ENCODE measurements around the gene GLT8D1.

Gene GLT8D1

GRCh38 chr3:52715714-52716305, 10.2 kb upstream of the GLT8D1 start:
- peak overlapping the region in 1 of 3 experiments; percentile 9 for H3K4me3 Mint-ChIP-seq
- H3K9me3 Mint-ChIP-seq: peaks cover 9% of the 10 kb centered on the region
- H3K4me1 Mint-ChIP-seq: no peaks in the 10 kb centered on the region
- H3K36me3 Mint-ChIP-seq (ENCODE audit: low read depth): peaks cover 57% of the 10 kb centered on the region
- H3K27me3 Mint-ChIP-seq (ENCODE audit: low read depth): no peaks in the 10 kb centered on the region
- TF ChIP-seq, protein P1, sequence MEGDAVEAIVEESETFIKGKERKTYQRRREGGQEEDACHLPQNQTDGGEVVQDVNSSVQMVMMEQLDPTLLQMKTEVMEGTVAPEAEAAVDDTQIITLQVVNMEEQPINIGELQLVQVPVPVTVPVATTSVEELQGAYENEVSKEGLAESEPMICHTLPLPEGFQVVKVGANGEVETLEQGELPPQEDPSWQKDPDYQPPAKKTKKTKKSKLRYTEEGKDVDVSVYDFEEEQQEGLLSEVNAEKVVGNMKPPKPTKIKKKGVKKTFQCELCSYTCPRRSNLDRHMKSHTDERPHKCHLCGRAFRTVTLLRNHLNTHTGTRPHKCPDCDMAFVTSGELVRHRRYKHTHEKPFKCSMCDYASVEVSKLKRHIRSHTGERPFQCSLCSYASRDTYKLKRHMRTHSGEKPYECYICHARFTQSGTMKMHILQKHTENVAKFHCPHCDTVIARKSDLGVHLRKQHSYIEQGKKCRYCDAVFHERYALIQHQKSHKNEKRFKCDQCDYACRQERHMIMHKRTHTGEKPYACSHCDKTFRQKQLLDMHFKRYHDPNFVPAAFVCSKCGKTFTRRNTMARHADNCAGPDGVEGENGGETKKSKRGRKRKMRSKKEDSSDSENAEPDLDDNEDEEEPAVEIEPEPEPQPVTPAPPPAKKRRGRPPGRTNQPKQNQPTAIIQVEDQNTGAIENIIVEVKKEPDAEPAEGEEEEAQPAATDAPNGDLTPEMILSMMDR (IDR thresholded peaks at IDR 0.05; ENCODE audit: unreplicated experiment in 3 of 3): no peak
- no peak overlapping the region for H3K27ac Mint-ChIP-seq

DNA sequence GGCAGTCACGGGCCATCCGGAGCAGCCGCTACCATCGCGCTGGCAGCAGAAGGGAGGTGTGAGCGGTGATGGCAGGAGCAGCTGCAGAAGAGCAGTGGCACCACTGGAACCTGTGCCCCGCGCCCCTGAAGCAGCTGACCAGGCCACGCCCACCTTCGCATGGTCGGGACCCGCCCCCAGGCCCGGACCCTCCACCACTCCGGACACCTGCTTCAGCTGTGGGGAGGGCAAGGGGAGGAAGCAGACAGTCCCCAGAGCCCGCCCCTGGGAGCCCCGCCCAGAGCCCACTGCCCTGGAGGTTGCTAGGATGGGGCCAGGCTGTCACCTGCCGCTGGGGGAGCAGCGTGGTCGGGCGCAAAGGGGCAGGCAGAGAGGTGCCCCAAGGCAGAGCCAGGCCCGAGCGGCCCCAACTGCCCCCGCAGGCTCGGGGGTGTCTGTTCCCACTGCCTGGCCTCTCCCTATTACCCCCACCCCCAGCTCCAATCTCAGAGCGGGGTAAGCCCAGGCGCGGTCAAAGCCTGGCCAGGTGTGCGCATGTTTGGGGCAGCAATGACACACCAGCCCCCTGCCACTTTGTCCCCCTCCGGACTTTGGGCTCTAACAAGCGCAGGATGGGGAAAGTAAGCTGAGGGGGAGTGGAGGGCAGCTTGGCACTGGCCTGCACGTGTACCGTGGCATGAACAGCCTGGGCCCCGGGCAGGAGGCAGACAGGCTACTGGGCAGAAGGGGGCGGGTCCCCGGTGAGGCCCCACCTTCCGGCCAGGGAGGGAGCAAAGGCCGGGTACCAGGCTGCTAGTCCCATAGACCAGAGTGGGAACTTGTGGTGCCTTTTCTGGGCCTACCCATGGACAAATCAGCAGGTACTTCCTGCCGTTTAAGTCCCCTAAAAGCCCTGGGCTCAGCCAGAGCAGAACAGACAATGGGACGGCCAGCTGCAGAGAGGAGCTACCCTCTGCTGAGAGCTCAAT, 9.0 kb upstream of the GLT8D1 start:
- Mint-ChIP-seq H3K9me3 (peaks cover under 1% of the 10 kb centered on the region), H3K36me3 (ENCODE audit: low read depth) (peaks cover 45% of the 10 kb centered on the region), H3K4me3 (no peak overlapping the region), H3K27ac (no peak overlapping the region), H3K4me1 (no peaks in the 10 kb centered on the region), H3K27me3 (ENCODE audit: low read depth) (no peaks in the 10 kb centered on the region)
- TF ChIP-seq, protein P1 (IDR thresholded peaks at IDR 0.05; ENCODE audit: unreplicated experiment in 3 of 3): no peak

GRCh38 chr3:52712291-52713212, 7.0 kb upstream of the GLT8D1 start:
- H3K27ac Mint-ChIP-seq: no peak overlapping the region
- peaks cover 2% of the 10 kb centered on the region for H3K4me1 Mint-ChIP-seq
- TF ChIP-seq, protein P1 (IDR thresholded peaks at IDR 0.05; ENCODE audit: unreplicated experiment in 3 of 3): no peak
- H3K4me3 Mint-ChIP-seq: no peak overlapping the region
- no peaks in the 10 kb centered on the region for H3K27me3 Mint-ChIP-seq (ENCODE audit: low read depth)
- H3K9me3 Mint-ChIP-seq: no peaks in the 10 kb centered on the region
- peaks cover 39% of the 10 kb centered on the region for H3K36me3 Mint-ChIP-seq (ENCODE audit: low read depth)

GRCh38 chr3:52710512-52710911, 4.9 kb upstream of the GLT8D1 start:
- no peak overlapping the region for H3K27ac Mint-ChIP-seq
- no peak overlapping the region for H3K4me3 Mint-ChIP-seq
- TF ChIP-seq, protein P1 (IDR thresholded peaks at IDR 0.05; ENCODE audit: unreplicated experiment in 3 of 3): no peak
- H3K27me3 Mint-ChIP-seq (ENCODE audit: low read depth): no peaks in the 10 kb centered on the region
- H3K4me1 Mint-ChIP-seq: peaks cover 11% of the 10 kb centered on the region
- H3K9me3 Mint-ChIP-seq: no peaks in the 10 kb centered on the region
- H3K36me3 Mint-ChIP-seq (ENCODE audit: low read depth): peaks cover 30% of the 10 kb centered on the region

- Mint-ChIP-seq H3K27me3 (ENCODE audit: low read depth) (no peaks in the 10 kb centered on the region), H3K4me1 (peaks cover 26% of the 10 kb centered on the region), H3K4me3 (peak overlapping the region; percentile 81 to 98 (median 87)), H3K36me3 (ENCODE audit: low read depth) (peaks cover 20% of the 10 kb centered on the region), H3K27ac (peak overlapping the region in 1 of 3 experiments; percentile 54), H3K9me3 (no peaks in the 10 kb centered on the region)
- TF ChIP-seq, protein P1 (IDR thresholded peaks at IDR 0.05; ENCODE audit: unreplicated experiment in 3 of 3): no peak
Observed at GRCh38 chr3:52707585-52707984, 2.0 kb upstream of the GLT8D1 start.
